Measurements from ENCODE around the gene PHLDA1.

GRCh38 chr12:76057326-76057725 is 25.8 kb upstream of the PHLDA1 start:
- TF ChIP-seq CTCF (IDR thresholded peaks at IDR 0.05; ENCODE audit: extremely low read depth in 1 of 2, insufficient read depth in 1 of 2, low read depth in 1 of 2, low read length in 2 of 2) (no peak), POLR2A (IDR thresholded peaks at IDR 0.05; ENCODE audit: low read depth, low read length) (no peak), POLR2AphosphoS5 (IDR thresholded peaks at IDR 0.05; ENCODE audit: insufficient read depth, low read depth, low read length) (no peak), MAX (IDR thresholded peaks at IDR 0.05; ENCODE audit: insufficient read depth, insufficient read length) (no peak), EZH2 (IDR thresholded peaks at IDR 0.05; ENCODE audit: borderline replicate concordance, low read depth, low read length, severe bottlenecking) (no peak), MYC (IDR thresholded peaks at IDR 0.05; ENCODE audit: low read depth, low read length) (no peak), FOS (IDR thresholded peaks at IDR 0.05; ENCODE audit: borderline replicate concordance, insufficient read depth, low read length) (no peak), JUN (IDR thresholded peaks at IDR 0.05; ENCODE audit: borderline replicate concordance, insufficient read depth, insufficient read length, low read depth) (no peak)
